HUES6 (cell line): ENCODE results near the gene SLC27A2.

Experiments used
- H3K27ac ChIP-seq: 2 replicates; pipeline ENCODE4 v1.7.0; 2013; ENCODE audit warnings: low read depth, mild to moderate bottlenecking, low read length, inconsistent platforms
- H3K27me3 ChIP-seq: 2 replicates; pipeline ENCODE4 v1.6.1; 2013; ENCODE audit warnings: low read length; ENCODE audit not compliant: control insufficient read depth, insufficient read depth
- H3K36me3 ChIP-seq: 2 replicates; pipeline ENCODE4 v1.6.1; 2013; ENCODE audit warnings: low read length; ENCODE audit not compliant: control insufficient read depth, insufficient read depth
- H3K4me1 ChIP-seq: 2 replicates; pipeline ENCODE4 v1.6.1; 2013; ENCODE audit warnings: low read length; ENCODE audit not compliant: control insufficient read depth, insufficient read depth
- H3K4me3 ChIP-seq: 2 replicates; pipeline ENCODE4 v1.5.1; 2013; ENCODE audit warnings: low read depth, low read length
- H3K9ac ChIP-seq: one replicate; pipeline ENCODE4 v1.6.1; 2013; ENCODE audit warnings: mild to moderate bottlenecking, low read length
- H3K9me3 ChIP-seq: 2 replicates; pipeline ENCODE4 v1.6.1; 2013; ENCODE audit warnings: low read depth, low read length; ENCODE audit not compliant: control insufficient read depth, insufficient read depth

The SLC27A2 gene

DNA sequence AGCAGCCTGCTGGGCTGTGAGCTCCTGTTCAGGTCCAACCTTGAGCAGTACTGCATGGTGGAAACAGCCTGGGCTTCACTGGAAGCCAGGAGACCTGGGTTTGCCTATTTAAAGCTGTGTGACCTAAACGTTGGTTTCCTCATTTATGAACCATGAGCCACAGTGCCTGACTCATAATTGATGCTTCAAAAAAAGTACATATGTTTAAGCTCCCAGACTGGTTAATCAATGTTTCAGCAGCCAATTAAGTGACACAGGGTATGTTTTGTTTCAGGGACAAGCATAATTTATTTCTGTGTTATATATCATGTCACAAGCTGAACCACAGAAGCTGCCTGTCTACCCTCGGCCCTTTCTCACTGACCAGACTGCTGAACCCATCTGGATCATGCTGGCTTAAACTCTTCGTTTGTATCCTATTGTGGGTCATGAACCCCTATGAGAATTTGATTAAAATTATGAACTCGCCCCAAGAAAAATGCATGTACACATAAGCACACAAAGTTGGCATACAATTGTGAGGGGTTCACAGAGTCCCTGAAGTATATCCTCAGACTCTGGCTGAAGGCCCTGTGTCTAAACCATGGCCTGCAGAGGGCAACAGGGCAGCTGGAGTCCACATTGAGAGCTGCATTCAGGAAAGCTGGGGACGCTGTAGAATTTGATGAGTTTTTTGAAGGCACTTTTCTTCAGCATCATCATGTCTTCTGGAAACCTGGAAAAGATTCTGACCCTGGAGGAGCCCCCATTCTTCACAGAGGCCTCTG is 59.9 kb downstream of the SLC27A2 start:
- Histone ChIP-seq H3K9me3 (no peaks in the 10 kb centered on the region), H3K36me3 (no peaks in the 10 kb centered on the region), H3K4me1 (no peaks in the 10 kb centered on the region), H3K27me3 (no peaks in the 10 kb centered on the region), H3K4me3 (no peak overlapping the region), H3K27ac (no peak overlapping the region), H3K9ac (no peak overlapping the region)

- Histone ChIP-seq H3K27ac (no peak overlapping the region), H3K4me3 (no peak overlapping the region), H3K9me3 (no peaks in the 10 kb centered on the region), H3K4me1 (0 out of 2 replicates have a peak, but pooled peaks cover 7% of the 10 kb centered on the region), H3K27me3 (no peaks in the 10 kb centered on the region), H3K9ac (no peak overlapping the region), H3K36me3 (no peaks in the 10 kb centered on the region)
These were observed 62.2 kb downstream of the SLC27A2 start for GRCh38 chr15:50244153-50244552.

GRCh38 chr15:50244959-50245624 is 63.1 kb downstream of the SLC27A2 start:
- H3K4me1 ChIP-seq, result 0 out of 2 replicates have a peak, but pooled peaks cover 7% of the 10 kb centered on the region
- H3K27ac ChIP-seq, result no peak overlapping the region
- no peaks in the 10 kb centered on the region for H3K27me3 ChIP-seq
- no peaks in the 10 kb centered on the region for H3K36me3 ChIP-seq
- no peak overlapping the region for H3K4me3 ChIP-seq
- no peaks in the 10 kb centered on the region for H3K9me3 ChIP-seq
- no peak overlapping the region for H3K9ac ChIP-seq

GRCh38 chr15:50246631-50247030 is 64.6 kb downstream of the SLC27A2 start:
- H3K27ac ChIP-seq, result no peak overlapping the region
- no peaks in the 10 kb centered on the region for H3K36me3 ChIP-seq
- H3K27me3 ChIP-seq, result no peaks in the 10 kb centered on the region
- no peaks in the 10 kb centered on the region for H3K9me3 ChIP-seq
- no peak overlapping the region for H3K9ac ChIP-seq
- H3K4me1 ChIP-seq, result 0 out of 2 replicates have a peak, but pooled peaks cover 7% of the 10 kb centered on the region
- no peak overlapping the region for H3K4me3 ChIP-seq

DNA sequence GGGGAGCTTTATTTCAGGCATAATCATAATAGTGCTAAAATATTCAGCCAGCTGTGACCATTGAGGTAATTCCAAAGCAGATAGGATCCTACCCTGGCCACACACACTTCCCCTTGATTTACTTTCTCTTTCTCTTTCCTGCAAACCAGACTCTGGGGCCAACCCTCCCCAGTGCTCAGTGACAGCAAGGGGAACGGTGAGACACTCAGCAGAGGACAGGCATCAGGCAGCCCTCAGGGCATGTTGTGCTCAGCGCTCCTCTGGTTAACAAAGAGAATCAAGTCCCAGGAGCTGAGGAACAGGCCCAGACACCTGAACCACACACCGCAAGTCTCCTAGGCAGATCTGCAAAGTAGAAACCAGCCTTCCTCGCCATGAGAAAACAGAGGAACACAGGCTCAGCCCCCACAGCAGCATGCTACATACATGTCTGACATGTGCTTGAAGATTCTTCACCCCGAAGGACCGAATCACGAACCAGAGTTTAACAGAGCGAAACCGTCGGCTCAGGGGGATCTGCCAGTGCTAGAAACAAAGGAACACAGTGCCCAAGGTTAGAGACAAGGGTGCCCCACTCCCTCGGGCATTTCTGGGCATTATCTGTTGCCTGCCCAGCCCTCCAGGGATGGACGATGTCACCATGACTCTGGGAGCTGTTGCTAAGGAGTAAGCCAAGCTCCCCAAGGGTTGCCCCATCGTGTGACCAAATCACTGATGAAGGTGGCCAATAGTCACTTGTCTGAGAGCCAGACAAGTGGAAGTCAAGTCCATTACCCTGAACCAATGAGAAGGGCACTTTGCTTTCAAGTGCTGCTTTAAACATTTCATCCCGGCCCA is 66.0 kb downstream of the SLC27A2 start:
- H3K4me3 ChIP-seq, result no peak overlapping the region
- H3K27ac ChIP-seq, result no peak overlapping the region
- H3K9ac ChIP-seq, result no peak overlapping the region

DNA sequence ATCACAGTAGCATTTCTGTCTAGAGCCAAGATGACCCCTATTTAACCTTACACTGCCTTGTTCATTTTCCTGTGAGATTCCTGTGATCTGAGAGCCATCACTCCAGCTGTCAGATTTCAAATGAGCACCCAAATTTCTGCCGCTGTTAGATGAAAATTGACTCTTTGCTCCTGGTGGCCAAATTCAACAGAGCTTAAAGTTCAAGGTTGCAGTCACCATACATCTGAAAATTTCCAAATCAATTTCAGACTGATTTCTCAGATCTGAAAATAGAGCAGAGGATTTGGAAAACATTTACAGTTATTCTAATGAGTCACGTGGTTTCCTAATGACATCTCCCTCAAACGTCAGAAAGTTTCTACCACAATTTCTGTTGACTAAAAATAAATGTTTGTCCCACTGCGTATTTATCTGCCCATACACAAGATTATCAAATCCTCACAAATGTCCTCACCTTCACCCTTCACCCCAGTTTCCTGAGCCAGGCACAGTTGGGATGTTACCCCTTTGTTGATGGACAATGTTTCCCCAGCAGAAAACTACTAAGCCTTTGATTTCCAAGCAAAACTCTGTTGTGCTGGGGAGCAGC is 67.1 kb downstream of the SLC27A2 start:
- no peaks in the 10 kb centered on the region for H3K27me3 ChIP-seq
- no peaks in the 10 kb centered on the region for H3K9me3 ChIP-seq
- H3K36me3 ChIP-seq, result no peaks in the 10 kb centered on the region
- H3K4me3 ChIP-seq, result no peak overlapping the region
- H3K27ac ChIP-seq, result no peak overlapping the region
- 0 out of 2 replicates have a peak, but pooled peaks cover 7% of the 10 kb centered on the region for H3K4me1 ChIP-seq
- no peak overlapping the region for H3K9ac ChIP-seq

More for the DNA sequence above, 66.0 kb downstream of the SLC27A2 start:
- H3K9me3 ChIP-seq, result no peaks in the 10 kb centered on the region
- H3K4me1 ChIP-seq, result 0 out of 2 replicates have a peak, but pooled peaks cover 7% of the 10 kb centered on the region
- H3K36me3 ChIP-seq, result no peaks in the 10 kb centered on the region
- H3K27me3 ChIP-seq, result no peaks in the 10 kb centered on the region

GRCh38 chr15:50249704-50250103 is 67.7 kb downstream of the SLC27A2 start:
- H3K36me3 ChIP-seq, result no peaks in the 10 kb centered on the region
- H3K27ac ChIP-seq, result no peak overlapping the region
- H3K4me1 ChIP-seq, result 0 out of 2 replicates have a peak, but pooled peaks cover 7% of the 10 kb centered on the region

GRCh38 chr15:50250760-50251394 is 68.9 kb downstream of the SLC27A2 start:
- Histone ChIP-seq H3K9ac (no peak overlapping the region), H3K4me1 (0 out of 2 replicates have a peak, but pooled peaks cover 7% of the 10 kb centered on the region), H3K36me3 (no peaks in the 10 kb centered on the region), H3K4me3 (no peak overlapping the region), H3K9me3 (no peaks in the 10 kb centered on the region), H3K27me3 (no peaks in the 10 kb centered on the region), H3K27ac (no peak overlapping the region)

More at GRCh38 chr15:50249704-50250103, 67.7 kb downstream of the SLC27A2 start:
- Histone ChIP-seq H3K27me3 (no peaks in the 10 kb centered on the region), H3K9ac (no peak overlapping the region), H3K4me3 (no peak overlapping the region), H3K9me3 (no peaks in the 10 kb centered on the region)

- H3K27me3 ChIP-seq, result no peaks in the 10 kb centered on the region
- H3K36me3 ChIP-seq, result no peaks in the 10 kb centered on the region
- no peaks in the 10 kb centered on the region for H3K9me3 ChIP-seq
- no peak overlapping the region for H3K4me3 ChIP-seq
- H3K4me1 ChIP-seq, result 0 out of 2 replicates have a peak, but pooled peaks cover 7% of the 10 kb centered on the region
- no peak overlapping the region for H3K9ac ChIP-seq
- H3K27ac ChIP-seq, result no peak overlapping the region
These were observed 69.7 kb downstream of the SLC27A2 start for GRCh38 chr15:50251638-50252182.

- Histone ChIP-seq H3K36me3 (no peaks in the 10 kb centered on the region), H3K4me1 (0 out of 2 replicates have a peak, but pooled peaks cover 6% of the 10 kb centered on the region), H3K27me3 (no peaks in the 10 kb centered on the region), H3K4me3 (no peak overlapping the region), H3K9me3 (no peaks in the 10 kb centered on the region), H3K9ac (no peak overlapping the region), H3K27ac (no peak overlapping the region)
These were observed 70.6 kb downstream of the SLC27A2 start for GRCh38 chr15:50252556-50252955.
